Tibial nerve (tissue), 4 donors: ENCODE data around the gene TRHDE.

ENCODE experiments used
- CTCF ChIP-seq, 5 experiments: fragments of 200-600 bp in 3 of 5; fragments of 450-650 bp in 2 of 5; sonication (generic) in 3 of 5; IDR thresholded peaks; one replicate each; pipeline ENCODE4 v1.5.1; 2016 to 2019; ENCODE audit warnings: antibody characterized with exemption in 5 of 5, mild to moderate bottlenecking in 3 of 5, moderate library complexity in 2 of 5
- EP300 ChIP-seq, 2 donors: sonication (generic); formaldehyde crosslinking; IDR thresholded peaks; one replicate each; pipeline ENCODE4 v1.6.1; 2017; ENCODE audit warnings: antibody characterized with exemption in 2 of 2, mild to moderate bottlenecking in 1 of 2
- POLR2A ChIP-seq, 2 donors: fragments of 450-650 bp; IDR thresholded peaks; one replicate each; pipeline ENCODE4 v1.6.1; 2017; ENCODE audit warnings: antibody characterized with exemption in 2 of 2, mild to moderate bottlenecking in 2 of 2, moderate library complexity in 2 of 2

DNA sequence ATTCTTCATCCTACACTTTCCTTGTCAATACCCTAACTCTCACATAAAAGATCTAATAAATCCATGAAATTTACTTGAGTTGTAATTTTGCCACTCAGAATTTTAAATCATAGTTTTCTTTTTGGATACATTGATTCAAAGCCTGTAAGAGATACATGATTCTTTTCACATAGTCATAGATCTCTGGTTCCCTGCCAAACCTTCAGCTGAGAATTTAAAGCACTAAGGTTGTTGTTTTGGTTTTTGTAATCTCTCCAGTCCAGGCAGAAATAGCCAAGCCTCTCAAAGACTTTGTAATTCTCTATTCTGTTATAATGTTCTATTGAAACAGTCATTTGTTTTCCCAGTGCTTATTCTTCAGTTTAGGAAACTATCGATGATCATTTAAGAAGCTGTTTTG, 273.9 kb downstream of the TRHDE start:
- TF ChIP-seq POLR2A (IDR thresholded peaks at IDR 0.05) (no peak), CTCF (IDR thresholded peaks at IDR 0.05) (no peak), EP300 (IDR thresholded peaks at IDR 0.05) (no peak)
